GM12878 (cell line): ENCODE results near the gene DIAPH1. TPM values are rescaled to one million over a fixed set of nuclear protein-coding genes. Genes with fewer than 3 reads are reported as not detected.

Experiments
- BCL3 ChIP-seq: IDR thresholded peaks from 2 replicates; pipeline ENCODE4 v1.6.1; 2011; ENCODE audit warnings: borderline replicate concordance, low read depth, mild to moderate bottlenecking, moderate library complexity, low read length; ENCODE audit not compliant: insufficient read depth, poor library complexity, severe bottlenecking
- BCLAF1 ChIP-seq: fragments of 450-650 bp; IDR thresholded peaks from 2 replicates; pipeline ENCODE4 v1.6.1; 2017; ENCODE audit warnings: antibody characterized with exemption, mild to moderate bottlenecking, moderate library complexity
- CEBPB ChIP-seq, 2 experiments: fragments of 150-350 bp in 1 of 2; IDR thresholded peaks; 2 replicates each; pipeline ENCODE4 v1.6.1; 2012 to 2014; ENCODE audit warnings: low read depth in 2 of 2, low read length in 2 of 2, borderline replicate concordance in 1 of 2, inconsistent platforms in 1 of 2
- DPF2 ChIP-seq: fragments of 450-650 bp; IDR thresholded peaks from 2 replicates; pipeline ENCODE4 v1.6.1; 2017; ENCODE audit warnings: mild to moderate bottlenecking
- E2F4 ChIP-seq: IDR thresholded peaks from 2 replicates; pipeline ENCODE4 v1.6.1; 2012; ENCODE audit warnings: low read depth, low read length, improper control_type of control experiment
- EGR1 ChIP-seq, 2 experiments: IDR thresholded peaks; 1 replicate in 1 of 2; 2 replicates in 1 of 2; pipeline ENCODE4 v1.6.1; 2011 to 2012; ENCODE audit warnings: low read depth in 2 of 2, low read length in 2 of 2, borderline replicate concordance in 1 of 2, mild to moderate bottlenecking in 1 of 2, moderate library complexity in 1 of 2
- GATAD2B ChIP-seq: fragments of 450-650 bp; conservative IDR thresholded peaks from 2 replicates; pipeline ENCODE4 v1.6.1; 2017; ENCODE audit warnings: low read depth, mild to moderate bottlenecking, moderate library complexity
- IRF3 ChIP-seq: fragments of 450-650 bp; IDR thresholded peaks from 2 replicates; pipeline ENCODE4 v1.6.1; 2014; ENCODE audit warnings: mild to moderate bottlenecking
- MYC ChIP-seq: IDR thresholded peaks from 2 replicates; pipeline ENCODE4 v1.6.1; 2011; ENCODE audit warnings: mild to moderate bottlenecking, low read length, moderate library complexity, inconsistent platforms; ENCODE audit not compliant: insufficient read depth, insufficient replicate concordance, insufficient read length, severe bottlenecking
- PKNOX1 ChIP-seq: fragments of 450-650 bp; IDR thresholded peaks from 2 replicates; pipeline ENCODE4 v1.6.1; 2016; ENCODE audit warnings: mild to moderate bottlenecking
- PML ChIP-seq: IDR thresholded peaks from 2 replicates; pipeline ENCODE4 v1.6.1; 2012; ENCODE audit warnings: low read length, inconsistent platforms
- RFX5 ChIP-seq: IDR thresholded peaks from 2 replicates; pipeline ENCODE4 v1.6.1; 2011; ENCODE audit warnings: low read depth, low read length, improper control_type of control experiment
- SMAD1 ChIP-seq: fragments of 450-650 bp; IDR thresholded peaks from 2 replicates; pipeline ENCODE4 v1.6.1; 2018; ENCODE audit warnings: mild to moderate bottlenecking, low read depth; ENCODE audit not compliant: partially characterized antibody
- SMARCA5 ChIP-seq: fragments of 450-650 bp; IDR thresholded peaks from 2 replicates; pipeline ENCODE4 v1.6.1; 2017; ENCODE audit warnings: mild to moderate bottlenecking
- STAT1 ChIP-seq: fragments of 450-650 bp; conservative IDR thresholded peaks from 2 replicates; pipeline ENCODE4 v1.6.1; 2014; ENCODE audit warnings: antibody characterized with exemption, mild to moderate bottlenecking
- TCF3 ChIP-seq: IDR thresholded peaks from 2 replicates; pipeline ENCODE4 v1.6.1; 2012; ENCODE audit warnings: low read depth, mild to moderate bottlenecking, low read length, borderline replicate concordance; ENCODE audit not compliant: insufficient read depth
- YY1 ChIP-seq: IDR thresholded peaks from 2 replicates; pipeline ENCODE4 v1.6.1; 2011; ENCODE audit warnings: low read depth, mild to moderate bottlenecking, low read length
- ZBTB33 ChIP-seq: fragments of 450-650 bp; IDR thresholded peaks from 2 replicates; pipeline ENCODE4 v1.6.1; 2017; ENCODE audit warnings: mild to moderate bottlenecking
- ZNF274 ChIP-seq: IDR thresholded peaks from one replicate; pipeline ENCODE4 v1.8.0; 2011; ENCODE audit not compliant: insufficient read length, insufficient read depth
- polyA plus RNA-seq, 11 experiments: library from polyadenylated mRNA; depleted of rRNA in 4 of 11; unstranded in 6 of 11; stranded (reverse) in 5 of 11; fragments of >200 nt; fragmentation: Nextera tagmentation in 4 of 11; fragmentation: Illumina TruSeq in 1 of 11; extraction: Ambion mirVana in 4 of 11; extraction: Trizol in 1 of 11; gene quantifications; 1 replicate in 1 of 11; 2 replicates in 10 of 11; pipeline versions ENCODE4 v1.2.1 to v1.2.3, GENCODE V29; 2011 to 2016; ENCODE audit warnings: inconsistent platforms in 2 of 11, missing spikeins in 2 of 11, low read depth in 1 of 11
- total RNA-seq, 4 experiments: library from RNA; depleted of rRNA in 3 of 4; stranded (reverse); fragments of >200 nt in 3 of 4; fragmentation: Illumina TruSeq in 1 of 4; extraction: Trizol in 1 of 4; gene quantifications; 2 replicates each; pipeline versions ENCODE4 v1.2.1 to v1.2.3, GENCODE V29; 2013 to 2021

The DIAPH1 gene
- total and polyA plus RNA-seq, 10 of the 15 experiments (the other 5 are each of a cell fraction or from before 2014, with no cell fraction given), result 37.8 to 168 (median 59.0) TPM

- TF ChIP-seq BCLAF1 (peak; percentile 84), DPF2 (peak; percentile 87), ZBTB33 (no peak; the same call in 1 of the 2 replicates), PKNOX1 (no peak), STAT1 (0 out of 2 replicates have a peak, but pooled peaks have one; percentile 65), MYC (peak; percentile 95), RFX5 (peak; percentile 60; the same call in 1 of the 2 replicates), IRF3 (peak; percentile 41; the same call in 1 of the 2 replicates), TCF3 (0 out of 2 replicates have a peak, but pooled peaks have one; percentile 23), PML (0 out of 2 replicates have a peak, but pooled peaks have one; percentile 69), EGR1 (IDR thresholded peaks at IDR 0.05; ENCODE audit: borderline replicate concordance in 1 of 2, low read depth in 2 of 2, low read length in 2 of 2) (peak; percentile 91 to 100), ZNF274 (no peak), BCL3 (peak; percentile 90), YY1 (peak; percentile 89), SMAD1 (no peak), SMARCA5 (peak; percentile 92; the same call in 1 of the 2 replicates), E2F4 (peak; percentile 55; the same call in 1 of the 2 replicates), CEBPB (IDR thresholded peaks at IDR 0.05; ENCODE audit: borderline replicate concordance in 1 of 2, low read depth in 2 of 2, low read length in 2 of 2) (no peak), GATAD2B (peak; percentile 88; the same call in 1 of the 2 replicates)
Observed at GRCh38 chr5:141618804-141619554, at the start of gene DIAPH1 (continued).
